Thymus (tissue), 11 donors: ENCODE results near the gene ARHGEF3. TPM values are rescaled to one million over a fixed set of nuclear protein-coding genes. Genes with fewer than 3 reads are reported as not detected.

Experiments used
- DNase-seq, 9 donors: peaks; one replicate each; pipeline ENCODE4 v3.0.0-alpha.2; 2013; ENCODE audit warnings: low spot score in 9 of 9, low read depth in 6 of 9, missing footprints in 1 of 9
- H3K27ac ChIP-seq, 2 donors: one replicate each; pipeline ENCODE4 v1.5.1; 2013; ENCODE audit warnings: control low read depth in 1 of 2, low read depth in 1 of 2, low read length in 1 of 2, mild to moderate bottlenecking in 1 of 2, moderate library complexity in 1 of 2
- H3K27me3 ChIP-seq, 2 donors: one replicate each; pipeline ENCODE4 v1.5.1; 2013; ENCODE audit warnings: low read length in 1 of 2; ENCODE audit not compliant: control insufficient read depth in 2 of 2, insufficient read depth in 1 of 2
- H3K36me3 ChIP-seq, 2 donors: one replicate each; pipeline ENCODE4 v1.5.1; 2013; ENCODE audit warnings: low read length in 1 of 2, mild to moderate bottlenecking in 1 of 2, moderate library complexity in 1 of 2; ENCODE audit not compliant: control insufficient read depth in 2 of 2, insufficient read depth in 2 of 2
- H3K4me1 ChIP-seq, 2 donors: one replicate each; pipeline ENCODE4 v1.5.1; 2013; ENCODE audit warnings: low read length in 2 of 2; ENCODE audit not compliant: control insufficient read depth in 2 of 2, insufficient read depth in 2 of 2
- H3K4me3 ChIP-seq, 2 donors: one replicate each; pipeline ENCODE4 v1.5.1; 2013; ENCODE audit warnings: low read length in 2 of 2, control low read depth in 1 of 2, mild to moderate bottlenecking in 1 of 2
- H3K9me3 ChIP-seq, 2 donors: one replicate each; pipeline ENCODE4 v1.5.1; 2013; ENCODE audit warnings: low read length in 1 of 2, mild to moderate bottlenecking in 1 of 2; ENCODE audit not compliant: control insufficient read depth in 2 of 2, insufficient read depth in 1 of 2
- WGBS: extraction: QIAGEN DNeasy Blood & Tissue Kit; methylation state at CpG from one replicate; pipeline ENCODE4 v1.1.7; 2013; 5-methylcytosine and 5-hydroxymethylcytosine counted together
- polyA plus RNA-seq: library from polyadenylated mRNA; stranded (reverse); fragments of 200-250 nt; gene quantifications from one replicate; pipeline ENCODE4 v1.2.3, GENCODE V29; 2013
- total RNA-seq: library from RNA; stranded (reverse); fragments of 120-200 nt; gene quantifications from one replicate; pipeline ENCODE4 v1.2.4, GENCODE V29; 2013
- donor health status: healthy.

Gene ARHGEF3
- total and polyA plus RNA-seq, 2 donors = 26.7 to 31.5 TPM

DNA sequence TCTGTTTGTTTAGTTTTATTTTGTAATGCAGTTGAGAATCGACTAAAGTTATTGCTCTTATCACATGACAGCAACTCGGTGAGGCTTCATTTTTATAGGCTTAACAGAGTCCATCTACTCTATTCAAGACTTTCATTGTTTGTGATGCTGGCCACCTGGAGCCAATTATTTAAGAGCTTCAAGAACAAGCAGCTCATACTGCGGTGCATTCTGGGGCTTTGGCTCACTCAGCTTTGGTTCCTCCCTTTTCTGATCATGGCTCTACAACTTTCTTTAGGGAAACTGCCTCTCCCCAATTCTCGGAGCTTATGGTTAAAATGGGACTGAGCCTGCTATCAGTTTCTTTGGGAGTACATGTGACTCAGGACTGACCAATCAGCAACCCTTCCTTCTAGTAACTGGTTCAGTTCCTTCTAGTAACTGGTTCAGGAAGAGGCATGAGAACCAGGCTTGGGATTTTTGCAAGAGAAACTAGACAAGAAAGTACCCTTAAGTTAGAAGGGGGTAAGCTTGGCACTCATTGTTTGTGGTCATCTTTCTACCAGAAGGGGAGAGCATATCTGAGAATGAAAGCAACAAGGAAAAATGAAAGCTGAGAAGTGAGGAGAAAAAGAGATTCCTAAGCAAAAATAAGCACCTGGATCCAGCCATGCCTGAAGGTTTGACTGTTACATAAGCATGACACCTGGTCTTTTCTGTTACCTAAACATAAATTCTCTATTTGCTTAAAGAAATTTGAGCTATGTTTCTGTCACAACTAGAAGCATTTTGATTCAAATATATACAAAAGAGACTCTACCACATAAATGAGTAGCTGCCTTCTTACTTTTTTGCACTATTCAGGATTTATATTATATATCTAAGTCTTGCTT is 24.1 kb upstream of the ARHGEF3 start:
- Histone ChIP-seq H3K4me1 (peaks cover 0 to 5% of the 10 kb centered on the region in 2 donors), H3K27me3 (no peaks in the 10 kb centered on the region), H3K4me3 (no peak overlapping the region), H3K9me3 (no peaks in the 10 kb centered on the region), H3K36me3 (no peaks in the 10 kb centered on the region), H3K27ac (no peak overlapping the region)
- WGBS = 71% methylated on average over 4 of the region's 4 CpGs
- DNase-seq = no peak

DNA sequence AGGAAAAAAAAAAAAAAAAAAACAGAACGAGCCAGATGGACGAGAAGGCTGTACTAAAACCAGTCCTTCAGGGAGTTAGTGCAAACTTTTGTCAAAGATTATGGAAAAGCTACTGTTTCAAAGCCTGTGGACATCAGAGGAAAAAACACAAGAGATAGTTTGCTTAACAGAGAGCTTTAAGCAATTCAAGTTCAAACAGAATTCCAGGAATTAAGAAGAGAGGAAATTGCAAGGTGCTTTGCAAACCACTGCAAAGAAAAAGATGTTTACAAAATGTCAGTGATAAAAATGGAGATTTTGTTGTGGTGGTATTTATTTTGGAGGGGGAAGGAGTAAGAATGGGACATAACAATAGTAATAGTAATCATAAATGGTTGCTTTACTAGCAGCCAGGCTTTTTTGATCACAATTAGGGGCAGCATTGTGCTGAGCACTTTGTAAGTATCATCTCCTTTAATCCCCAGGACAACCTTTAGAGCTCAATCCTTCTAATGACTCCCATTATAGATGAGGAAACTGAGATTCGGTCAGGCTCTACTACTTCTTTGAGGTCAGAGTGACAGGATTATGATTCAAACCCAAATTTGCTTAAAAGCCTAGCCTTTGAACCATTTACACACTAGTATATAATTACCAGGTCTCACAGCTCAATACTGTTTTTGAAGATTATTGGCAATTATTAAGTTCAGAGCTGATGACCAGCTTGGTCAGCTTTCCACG is 22.4 kb upstream of the ARHGEF3 start:
- Histone ChIP-seq H3K36me3 (no peaks in the 10 kb centered on the region), H3K27ac (no peak overlapping the region), H3K4me1 (peaks cover 0 to 5% of the 10 kb centered on the region in 2 donors), H3K9me3 (no peaks in the 10 kb centered on the region), H3K27me3 (no peaks in the 10 kb centered on the region), H3K4me3 (no peak overlapping the region)
- WGBS = 56% methylated on average over 4 of the region's 4 CpGs
- no peak for DNase-seq

DNA sequence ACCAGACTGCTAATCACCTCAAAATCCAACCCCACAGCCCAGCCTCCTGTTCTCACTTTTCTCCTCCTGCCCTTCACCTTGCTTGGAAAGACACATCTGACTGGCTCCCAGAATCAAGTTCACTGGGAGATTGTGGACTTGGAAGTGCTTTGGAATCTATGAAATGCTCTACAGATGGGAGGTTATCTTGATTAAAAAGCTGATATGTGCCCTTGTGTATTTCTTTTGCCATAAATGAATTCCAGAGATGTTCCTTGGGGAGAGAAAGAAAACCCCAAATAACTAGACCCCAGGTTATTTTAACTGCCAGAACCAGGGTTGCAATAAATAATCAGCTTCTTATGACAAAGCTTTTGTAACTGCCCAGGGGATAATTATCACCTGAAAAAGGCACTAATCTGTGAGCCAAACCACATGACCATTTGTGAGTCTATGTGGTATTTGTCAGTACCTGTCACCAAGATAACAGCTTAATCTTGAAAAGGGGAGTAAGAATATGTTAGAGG is 21.7 kb upstream of the ARHGEF3 start:
- Histone ChIP-seq H3K27ac (no peak overlapping the region), H3K36me3 (no peaks in the 10 kb centered on the region), H3K4me3 (no peak overlapping the region), H3K4me1 (peaks cover 0 to 7% of the 10 kb centered on the region in 2 donors), H3K27me3 (no peaks in the 10 kb centered on the region), H3K9me3 (no peaks in the 10 kb centered on the region)
- no peak for DNase-seq

DNA sequence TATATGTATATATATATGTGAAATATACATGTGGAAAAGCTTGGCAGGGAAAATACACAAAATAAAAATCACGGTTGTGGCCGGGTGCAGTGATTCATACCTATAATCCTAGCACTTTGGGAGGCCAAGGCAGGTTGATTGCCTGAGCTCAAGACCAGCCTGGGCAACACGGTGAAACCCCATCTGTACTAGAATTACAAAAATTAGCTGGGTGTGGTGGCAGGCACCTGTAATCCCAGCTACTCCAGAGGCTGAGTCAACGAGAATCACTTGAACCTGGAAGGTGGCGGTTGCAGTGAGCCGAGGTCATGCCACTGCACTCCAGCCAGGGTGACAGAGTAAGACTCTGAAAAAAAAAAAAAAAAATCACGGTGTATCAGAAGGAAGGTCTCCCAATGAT is 20.8 kb upstream of the ARHGEF3 start:
- 97% methylated on average over 7 of the region's 7 CpGs for WGBS
- DNase-seq = no peak
- H3K9me3 ChIP-seq = no peaks in the 10 kb centered on the region

DNA sequence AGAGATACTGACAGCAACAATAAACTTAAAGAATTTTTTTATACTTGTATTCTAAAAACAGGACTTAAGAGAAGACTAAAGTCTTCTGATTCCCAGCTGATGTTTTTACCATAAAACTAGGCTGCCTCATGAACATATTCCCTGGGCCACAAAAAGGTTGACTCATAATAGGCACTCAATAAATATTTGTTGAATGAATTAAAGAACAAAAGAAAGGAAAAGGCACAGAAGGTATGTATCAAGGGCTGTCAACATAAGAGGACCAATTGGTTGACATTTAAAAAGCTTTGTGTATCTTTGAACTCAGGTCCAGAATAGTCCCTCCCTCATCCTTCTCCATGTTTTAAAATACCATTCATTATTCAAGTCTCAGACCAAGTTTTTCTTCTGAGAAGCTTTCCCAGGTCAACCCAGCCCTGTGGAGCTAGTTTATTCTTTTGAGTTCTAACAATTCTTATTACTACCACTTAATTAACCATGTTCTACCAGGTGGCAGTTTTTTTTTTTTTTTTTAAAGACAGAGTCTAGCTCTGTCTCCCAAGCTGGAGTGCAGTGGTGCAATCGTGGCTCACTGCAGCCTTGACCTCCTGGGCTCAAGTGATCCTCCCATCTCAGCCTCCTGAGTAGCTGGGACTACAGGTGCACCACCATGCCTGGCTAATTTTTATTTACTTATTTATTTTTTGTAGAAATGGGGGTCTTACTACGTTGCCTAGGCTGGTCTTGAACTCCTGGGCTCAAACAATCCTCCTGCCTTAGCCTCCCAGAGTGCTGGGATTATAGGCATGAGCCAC is 17.5 kb upstream of the ARHGEF3 start:
- Histone ChIP-seq H3K27ac (no peak overlapping the region), H3K27me3 (no peaks in the 10 kb centered on the region), H3K9me3 (no peaks in the 10 kb centered on the region), H3K36me3 (no peaks in the 10 kb centered on the region), H3K4me3 (no peak overlapping the region), H3K4me1 (peaks cover 0 to 12% of the 10 kb centered on the region in 2 donors)
- WGBS = 98% methylated on average over 2 of the region's 2 CpGs
- DNase-seq = no peak

More for the DNA sequence above, 20.8 kb upstream of the ARHGEF3 start:
- no peak overlapping the region for H3K27ac ChIP-seq
- H3K4me3 ChIP-seq = no peak overlapping the region
- H3K27me3 ChIP-seq = no peaks in the 10 kb centered on the region
- peaks cover 0 to 13% of the 10 kb centered on the region in 2 donors for H3K4me1 ChIP-seq
- no peaks in the 10 kb centered on the region for H3K36me3 ChIP-seq

DNA sequence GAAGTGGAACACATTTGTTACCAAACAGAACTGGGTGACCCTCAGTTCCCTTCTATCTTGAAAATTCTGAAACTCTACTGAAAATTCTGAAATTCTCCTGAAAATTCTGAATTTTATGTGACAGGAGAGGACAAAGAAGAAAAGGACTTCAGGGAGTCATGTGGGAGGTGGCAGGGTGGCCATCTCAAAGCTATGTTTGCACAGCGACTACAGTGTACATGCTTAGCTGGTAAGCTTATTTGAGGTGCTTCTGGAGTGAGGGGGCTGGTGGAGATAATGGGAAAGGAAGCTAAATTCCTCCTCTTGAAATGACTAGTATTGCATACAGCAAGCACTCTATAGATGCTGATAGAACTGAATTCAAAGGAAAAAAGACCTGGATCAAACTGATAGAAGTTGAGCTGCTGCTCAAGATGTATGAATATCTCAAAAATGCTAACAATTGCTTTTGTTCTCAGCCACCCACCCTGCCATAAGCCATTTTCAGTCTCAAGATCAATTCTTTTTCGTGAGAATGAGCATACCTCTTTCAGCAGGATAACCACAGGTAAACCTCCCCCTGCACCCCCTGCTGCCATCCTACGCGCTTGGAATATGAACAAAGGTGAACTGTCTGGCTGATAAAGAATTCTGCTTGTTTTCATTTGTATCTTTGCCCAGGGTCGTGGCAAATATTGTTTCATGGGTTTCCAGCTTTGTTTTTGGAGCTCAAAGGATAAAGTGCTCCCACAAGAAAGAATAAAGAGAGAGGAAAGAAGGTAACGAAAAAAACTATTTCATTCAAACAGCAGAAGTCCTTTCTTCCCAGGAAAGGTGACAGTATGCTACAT is 16.6 kb upstream of the ARHGEF3 start:
- no peaks in the 10 kb centered on the region for H3K36me3 ChIP-seq
- H3K4me1 ChIP-seq = peaks cover 0 to 17% of the 10 kb centered on the region in 2 donors
- H3K9me3 ChIP-seq = no peaks in the 10 kb centered on the region
- H3K4me3 ChIP-seq = no peak overlapping the region
- H3K27ac ChIP-seq = no peak overlapping the region
- 78% methylated on average over 6 of the region's 6 CpGs for WGBS
- H3K27me3 ChIP-seq = no peaks in the 10 kb centered on the region
- DNase-seq = no peak

DNA sequence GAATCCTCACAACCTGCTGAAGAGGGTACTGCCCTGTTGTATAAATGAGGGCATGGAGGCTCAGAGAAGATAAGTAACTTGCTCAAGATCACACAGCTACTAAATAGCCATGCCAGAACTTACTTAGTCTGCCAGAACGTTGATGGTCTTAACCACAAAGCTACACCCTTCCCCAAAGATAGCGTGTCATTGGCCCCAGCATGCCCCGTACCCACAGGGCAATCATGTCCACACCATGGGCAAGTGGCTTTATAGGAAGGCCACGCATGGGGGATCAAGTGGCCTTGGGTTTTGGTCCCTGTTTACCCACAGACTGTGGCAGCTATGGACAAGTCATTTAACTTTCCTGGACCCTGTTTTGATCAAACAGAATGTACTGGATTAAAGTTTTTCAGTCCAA is 15.9 kb upstream of the ARHGEF3 start:
- DNase-seq = no peak
- H3K4me1 ChIP-seq = peaks cover 6 to 22% of the 10 kb centered on the region in 2 donors
- no peaks in the 10 kb centered on the region for H3K36me3 ChIP-seq
- H3K27me3 ChIP-seq = no peaks in the 10 kb centered on the region
- 85% methylated on average over 4 of the region's 4 CpGs for WGBS
- H3K27ac ChIP-seq = no peak overlapping the region
- H3K4me3 ChIP-seq = no peak overlapping the region
- H3K9me3 ChIP-seq = no peaks in the 10 kb centered on the region

DNA sequence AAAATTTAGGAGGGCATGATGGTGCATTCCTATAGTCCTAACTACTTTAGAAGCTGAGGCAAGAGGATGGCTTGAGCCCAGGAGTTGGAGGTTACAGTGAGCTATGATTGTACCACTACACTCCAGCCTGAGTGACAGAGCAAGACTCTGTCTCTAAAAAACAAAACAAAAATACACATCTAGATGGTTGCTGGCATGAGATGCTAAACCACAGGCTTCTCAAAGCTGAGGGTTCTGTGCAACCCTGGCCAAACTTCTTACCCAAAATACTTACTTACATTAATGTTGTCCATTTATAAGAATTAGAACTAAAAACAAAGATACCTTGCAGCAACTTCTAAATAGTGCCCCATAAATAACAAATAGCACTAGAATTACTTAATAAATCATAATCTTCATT is 14.3 kb upstream of the ARHGEF3 start:
- peaks cover 8 to 35% of the 10 kb centered on the region in 2 donors for H3K4me1 ChIP-seq
- H3K27me3 ChIP-seq = no peaks in the 10 kb centered on the region
- no peak for DNase-seq
- no peaks in the 10 kb centered on the region for H3K9me3 ChIP-seq
- H3K4me3 ChIP-seq = no peak overlapping the region
- no peak overlapping the region for H3K27ac ChIP-seq
- H3K36me3 ChIP-seq = no peaks in the 10 kb centered on the region
